Measurements from ENCODE around the gene MSH6. TPM values are rescaled to one million over a fixed set of nuclear protein-coding genes. Genes with fewer than 3 reads are reported as not detected.

Gene MSH6, protein sequence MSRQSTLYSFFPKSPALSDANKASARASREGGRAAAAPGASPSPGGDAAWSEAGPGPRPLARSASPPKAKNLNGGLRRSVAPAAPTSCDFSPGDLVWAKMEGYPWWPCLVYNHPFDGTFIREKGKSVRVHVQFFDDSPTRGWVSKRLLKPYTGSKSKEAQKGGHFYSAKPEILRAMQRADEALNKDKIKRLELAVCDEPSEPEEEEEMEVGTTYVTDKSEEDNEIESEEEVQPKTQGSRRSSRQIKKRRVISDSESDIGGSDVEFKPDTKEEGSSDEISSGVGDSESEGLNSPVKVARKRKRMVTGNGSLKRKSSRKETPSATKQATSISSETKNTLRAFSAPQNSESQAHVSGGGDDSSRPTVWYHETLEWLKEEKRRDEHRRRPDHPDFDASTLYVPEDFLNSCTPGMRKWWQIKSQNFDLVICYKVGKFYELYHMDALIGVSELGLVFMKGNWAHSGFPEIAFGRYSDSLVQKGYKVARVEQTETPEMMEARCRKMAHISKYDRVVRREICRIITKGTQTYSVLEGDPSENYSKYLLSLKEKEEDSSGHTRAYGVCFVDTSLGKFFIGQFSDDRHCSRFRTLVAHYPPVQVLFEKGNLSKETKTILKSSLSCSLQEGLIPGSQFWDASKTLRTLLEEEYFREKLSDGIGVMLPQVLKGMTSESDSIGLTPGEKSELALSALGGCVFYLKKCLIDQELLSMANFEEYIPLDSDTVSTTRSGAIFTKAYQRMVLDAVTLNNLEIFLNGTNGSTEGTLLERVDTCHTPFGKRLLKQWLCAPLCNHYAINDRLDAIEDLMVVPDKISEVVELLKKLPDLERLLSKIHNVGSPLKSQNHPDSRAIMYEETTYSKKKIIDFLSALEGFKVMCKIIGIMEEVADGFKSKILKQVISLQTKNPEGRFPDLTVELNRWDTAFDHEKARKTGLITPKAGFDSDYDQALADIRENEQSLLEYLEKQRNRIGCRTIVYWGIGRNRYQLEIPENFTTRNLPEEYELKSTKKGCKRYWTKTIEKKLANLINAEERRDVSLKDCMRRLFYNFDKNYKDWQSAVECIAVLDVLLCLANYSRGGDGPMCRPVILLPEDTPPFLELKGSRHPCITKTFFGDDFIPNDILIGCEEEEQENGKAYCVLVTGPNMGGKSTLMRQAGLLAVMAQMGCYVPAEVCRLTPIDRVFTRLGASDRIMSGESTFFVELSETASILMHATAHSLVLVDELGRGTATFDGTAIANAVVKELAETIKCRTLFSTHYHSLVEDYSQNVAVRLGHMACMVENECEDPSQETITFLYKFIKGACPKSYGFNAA (N-terminal part only)
- total RNA-seq: 42.3 and 44.7 TPM in 2 replicates

DNA sequence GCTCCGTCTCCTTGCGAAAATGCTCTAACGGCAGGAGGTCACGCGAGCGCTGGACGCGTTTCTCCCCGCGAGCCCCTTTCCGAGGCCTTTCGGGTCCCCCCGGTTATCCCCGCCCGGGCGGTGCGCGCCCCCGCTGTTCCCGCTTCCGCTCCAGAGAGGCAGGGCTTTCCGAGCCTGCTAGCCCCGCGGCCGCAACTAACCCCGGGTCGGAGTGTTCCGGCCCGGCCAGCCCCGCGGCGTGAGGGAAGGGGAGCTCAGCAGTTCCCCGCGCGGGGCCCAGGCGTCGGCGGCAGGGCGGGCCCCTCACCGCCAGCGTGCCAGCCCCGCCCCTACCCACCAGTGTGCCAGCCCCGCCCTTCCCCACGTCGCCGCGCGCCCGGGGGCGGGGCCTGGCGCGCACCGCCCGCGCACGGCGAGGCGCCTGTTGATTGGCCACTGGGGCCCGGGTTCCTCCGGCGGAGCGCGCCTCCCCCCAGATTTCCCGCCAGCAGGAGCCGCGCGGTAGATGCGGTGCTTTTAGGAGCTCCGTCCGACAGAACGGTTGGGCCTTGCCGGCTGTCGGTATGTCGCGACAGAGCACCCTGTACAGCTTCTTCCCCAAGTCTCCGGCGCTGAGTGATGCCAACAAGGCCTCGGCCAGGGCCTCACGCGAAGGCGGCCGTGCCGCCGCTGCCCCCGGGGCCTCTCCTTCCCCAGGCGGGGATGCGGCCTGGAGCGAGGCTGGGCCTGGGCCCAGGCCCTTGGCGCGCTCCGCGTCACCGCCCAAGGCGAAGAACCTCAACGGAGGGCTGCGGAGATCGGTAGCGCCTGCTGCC is at the start of gene MSH6:
MSH6 (plus strand) TSS at position 475 of the 815 bp plus-strand sequence; CDS start at position 564, 89 bp downstream.

Other genes with a start within 250 kb of the MSH6 start
- 0.03 and 0.07 TPM in 2 replicates for gene KCNK12, start 212.2 kb upstream of the MSH6 start, total RNA-seq
- 88.4 and 114 TPM in 2 replicates for gene FBXO11, start 123.4 kb downstream of the MSH6 start, total RNA-seq